LNCaP clone FGC (cell line): ENCODE results near the gene ZNF385D.

Experiments
- DNase-seq: peaks from one replicate; pipeline ENCODE4 v3.0.0-alpha.2; 2011; ENCODE audit warnings: low read depth
- H3K4me3 ChIP-seq: 2 replicates; pipeline ENCODE4 v1.5.1; 2011; ENCODE audit warnings: mild to moderate bottlenecking, low read depth, low read length, control low read depth
- TF ChIP-seq, protein P1 (sequence below): IDR thresholded peaks from 2 replicates; pipeline ENCODE4 v1.5.1; 2012; ENCODE audit warnings: mild to moderate bottlenecking; ENCODE audit not compliant: control insufficient read depth, insufficient read depth; ENCODE audit errors: extremely low read depth

The ZNF385D gene

DNA sequence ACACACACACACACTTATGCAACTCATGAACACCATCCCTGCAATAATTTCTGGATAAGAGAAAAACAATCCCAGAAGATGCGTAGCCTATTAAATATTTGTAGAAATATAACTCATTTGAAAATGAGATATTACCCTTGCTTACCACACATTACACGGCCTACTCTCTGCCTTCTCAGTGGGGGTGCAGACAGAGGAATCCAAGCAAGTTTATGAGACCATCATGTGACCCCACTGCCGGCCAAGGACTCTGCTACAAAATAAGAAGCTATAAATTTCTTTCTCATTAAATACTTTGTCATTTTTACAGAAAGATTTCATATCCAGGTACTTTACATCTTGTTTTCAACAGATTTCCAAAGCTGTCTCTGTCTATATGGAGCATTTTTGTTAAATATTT, 286.3 kb downstream of the ZNF385D start:
- TF ChIP-seq, protein P1, sequence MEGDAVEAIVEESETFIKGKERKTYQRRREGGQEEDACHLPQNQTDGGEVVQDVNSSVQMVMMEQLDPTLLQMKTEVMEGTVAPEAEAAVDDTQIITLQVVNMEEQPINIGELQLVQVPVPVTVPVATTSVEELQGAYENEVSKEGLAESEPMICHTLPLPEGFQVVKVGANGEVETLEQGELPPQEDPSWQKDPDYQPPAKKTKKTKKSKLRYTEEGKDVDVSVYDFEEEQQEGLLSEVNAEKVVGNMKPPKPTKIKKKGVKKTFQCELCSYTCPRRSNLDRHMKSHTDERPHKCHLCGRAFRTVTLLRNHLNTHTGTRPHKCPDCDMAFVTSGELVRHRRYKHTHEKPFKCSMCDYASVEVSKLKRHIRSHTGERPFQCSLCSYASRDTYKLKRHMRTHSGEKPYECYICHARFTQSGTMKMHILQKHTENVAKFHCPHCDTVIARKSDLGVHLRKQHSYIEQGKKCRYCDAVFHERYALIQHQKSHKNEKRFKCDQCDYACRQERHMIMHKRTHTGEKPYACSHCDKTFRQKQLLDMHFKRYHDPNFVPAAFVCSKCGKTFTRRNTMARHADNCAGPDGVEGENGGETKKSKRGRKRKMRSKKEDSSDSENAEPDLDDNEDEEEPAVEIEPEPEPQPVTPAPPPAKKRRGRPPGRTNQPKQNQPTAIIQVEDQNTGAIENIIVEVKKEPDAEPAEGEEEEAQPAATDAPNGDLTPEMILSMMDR = no peak
- no peak overlapping the region for H3K4me3 ChIP-seq
- DNase-seq = no peak

DNA sequence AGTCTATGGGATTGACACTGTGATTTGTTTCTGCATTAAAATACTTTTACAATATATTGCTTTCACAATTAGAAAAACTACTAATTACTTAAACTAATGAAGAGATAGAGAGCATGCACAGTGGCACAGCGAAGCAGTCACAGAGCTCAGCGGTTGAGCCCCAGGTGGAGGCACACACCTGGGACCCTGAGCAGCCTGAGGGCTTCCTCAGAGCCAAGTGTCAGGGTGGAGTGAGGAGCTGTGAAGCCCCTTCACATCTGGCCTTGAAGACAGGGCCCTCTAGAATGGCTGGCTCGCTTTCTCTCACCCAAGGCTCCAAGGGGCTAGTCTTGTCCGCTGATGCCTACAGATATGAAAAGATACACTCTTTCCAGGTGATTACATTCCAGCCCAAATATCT, 287.7 kb downstream of the ZNF385D start:
- no peak overlapping the region for H3K4me3 ChIP-seq
- DNase-seq = no peak
- TF ChIP-seq, protein P1 = no peak

DNA sequence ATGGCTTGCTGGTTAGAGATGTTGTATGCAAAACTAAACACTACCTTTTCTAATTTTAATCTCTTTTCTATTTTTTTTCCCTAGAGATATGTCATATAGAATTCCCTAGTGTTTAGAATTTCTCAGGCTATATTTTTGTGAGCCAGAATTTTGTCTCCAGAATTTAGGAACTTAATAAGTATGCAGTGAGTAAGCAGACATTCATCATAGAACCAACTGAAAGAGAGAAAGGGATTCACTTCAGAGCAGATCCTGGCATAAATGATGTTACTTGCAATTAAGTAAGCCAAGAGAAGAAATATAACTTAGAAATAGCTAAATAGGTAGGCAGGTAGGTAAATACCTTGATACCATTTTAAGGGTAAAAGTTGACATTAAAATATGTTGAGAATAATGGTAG, 288.9 kb downstream of the ZNF385D start:
- no peak overlapping the region for H3K4me3 ChIP-seq
- DNase-seq = no peak
- TF ChIP-seq, protein P1 = no peak

DNA sequence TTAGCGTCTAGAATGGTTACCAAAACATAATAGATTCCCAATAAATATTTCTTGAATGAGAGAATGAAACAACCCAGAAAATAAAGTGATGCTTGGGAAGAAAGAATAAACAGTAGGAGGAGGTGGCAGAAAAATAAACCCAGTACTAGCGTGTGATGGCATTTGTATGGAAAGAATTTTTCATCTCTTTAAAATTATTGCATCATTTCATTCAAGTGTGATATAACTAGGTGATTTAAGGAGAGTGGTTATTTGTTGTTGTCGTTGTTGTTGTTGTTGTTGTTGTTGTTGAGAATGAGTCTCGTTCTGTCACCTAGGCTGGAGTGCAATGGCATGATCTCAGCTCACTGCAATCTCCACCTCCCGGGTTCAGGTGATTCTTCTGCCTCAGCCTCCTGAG, 293.9 kb downstream of the ZNF385D start:
- TF ChIP-seq, protein P1 = no peak
- no peak overlapping the region for H3K4me3 ChIP-seq
- no peak for DNase-seq

DNA sequence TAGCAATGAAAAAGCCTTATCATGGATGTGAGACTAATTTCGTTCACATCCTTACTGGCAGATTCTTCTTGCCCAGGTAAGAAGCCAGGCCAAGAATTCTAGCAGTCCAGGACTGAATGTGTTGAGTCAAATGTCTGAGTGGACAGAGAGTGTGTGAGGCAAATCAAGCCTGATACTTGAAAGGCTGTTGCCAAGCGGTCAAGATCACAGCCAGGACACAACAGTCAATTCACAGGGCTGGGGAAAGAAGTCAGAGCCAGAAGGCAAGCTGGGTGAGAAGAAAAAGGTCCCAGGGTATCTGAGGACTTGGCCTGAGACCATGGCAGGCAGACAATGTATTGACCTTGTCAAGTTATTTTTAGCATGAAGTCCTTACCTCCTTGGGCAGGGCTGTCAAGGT, 301.3 kb downstream of the ZNF385D start:
- TF ChIP-seq, protein P1 = no peak
- H3K4me3 ChIP-seq = no peak overlapping the region
- DNase-seq = no peak

DNA sequence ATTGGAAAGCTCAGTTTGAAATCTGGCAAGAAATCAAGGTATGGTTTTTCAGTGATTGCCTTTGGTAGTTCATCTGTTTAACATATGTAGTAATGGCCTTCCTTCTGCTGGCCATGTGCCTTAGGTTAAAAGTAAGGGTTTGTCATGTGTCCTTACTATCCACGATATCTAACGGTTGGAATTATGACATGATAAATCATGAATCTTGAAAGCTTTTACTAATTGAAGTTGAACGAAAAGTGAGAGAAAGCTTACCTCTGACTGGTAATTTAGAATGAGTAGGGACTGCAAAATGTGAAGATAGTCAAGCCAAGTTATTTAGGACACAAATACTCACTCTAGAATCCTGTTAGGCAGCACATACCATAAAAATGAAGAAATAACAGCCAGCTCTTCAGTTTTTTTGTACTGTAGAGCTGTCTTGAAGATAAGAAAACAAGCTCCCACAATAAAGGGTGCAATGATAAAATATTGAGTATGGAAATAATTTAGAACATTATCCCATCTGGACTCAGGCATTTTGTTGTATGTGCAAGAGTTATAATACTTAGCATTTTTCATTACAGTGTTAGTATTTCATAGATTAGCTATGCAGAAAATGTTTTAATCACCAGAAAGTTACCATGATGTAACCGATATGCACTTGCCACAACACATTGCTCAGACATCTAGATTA, 303.4 kb downstream of the ZNF385D start:
- DNase-seq = no peak
- TF ChIP-seq, protein P1 = no peak
- no peak overlapping the region for H3K4me3 ChIP-seq

DNA sequence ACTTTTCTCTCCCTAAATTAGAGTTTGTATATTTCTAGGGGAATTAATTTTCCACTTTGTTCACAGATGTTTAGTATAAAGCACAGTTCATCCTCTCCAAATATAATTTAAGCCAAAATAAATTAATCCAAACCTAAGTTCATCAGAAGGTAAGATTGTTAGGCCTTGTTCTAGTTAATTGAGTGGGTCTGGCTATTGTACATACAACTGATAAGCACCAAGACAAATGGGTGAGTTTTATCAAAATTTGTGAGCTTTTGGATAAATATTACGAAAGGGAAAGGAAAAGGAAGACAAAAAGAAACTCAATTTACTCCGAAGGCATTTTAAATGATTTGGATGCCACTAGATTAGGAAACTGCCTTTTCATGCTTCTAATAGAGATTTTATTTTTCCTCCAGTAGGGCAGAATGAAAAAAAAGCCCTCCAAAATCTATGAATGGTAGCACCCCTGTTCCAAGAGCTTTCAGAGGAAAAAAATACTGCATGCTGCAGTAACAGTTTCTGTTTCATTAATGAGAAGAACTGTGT, 304.0 kb downstream of the ZNF385D start:
- TF ChIP-seq, protein P1 = no peak
- no peak for DNase-seq
- no peak overlapping the region for H3K4me3 ChIP-seq
